Uterus (tissue), 2 donors: ENCODE data around the gene PIK3R2.

Experiments used
- POLR2A ChIP-seq, 2 donors: fragments of 450-650 bp; IDR thresholded peaks; one replicate each; pipeline ENCODE4 v1.6.1; 2016; ENCODE audit warnings: antibody characterized with exemption in 2 of 2, mild to moderate bottlenecking in 1 of 2, moderate library complexity in 1 of 2
- TF ChIP-seq, protein P1 (sequence below), 4 experiments: fragments of 200-600 bp in 2 of 4; fragments of 450-650 bp in 2 of 4; sonication (generic) in 2 of 4; IDR thresholded peaks; one replicate each; pipeline ENCODE4 v1.5.1; 2016 to 2019; ENCODE audit warnings: antibody characterized with exemption in 4 of 4, mild to moderate bottlenecking in 2 of 4, moderate library complexity in 1 of 4

DNA sequence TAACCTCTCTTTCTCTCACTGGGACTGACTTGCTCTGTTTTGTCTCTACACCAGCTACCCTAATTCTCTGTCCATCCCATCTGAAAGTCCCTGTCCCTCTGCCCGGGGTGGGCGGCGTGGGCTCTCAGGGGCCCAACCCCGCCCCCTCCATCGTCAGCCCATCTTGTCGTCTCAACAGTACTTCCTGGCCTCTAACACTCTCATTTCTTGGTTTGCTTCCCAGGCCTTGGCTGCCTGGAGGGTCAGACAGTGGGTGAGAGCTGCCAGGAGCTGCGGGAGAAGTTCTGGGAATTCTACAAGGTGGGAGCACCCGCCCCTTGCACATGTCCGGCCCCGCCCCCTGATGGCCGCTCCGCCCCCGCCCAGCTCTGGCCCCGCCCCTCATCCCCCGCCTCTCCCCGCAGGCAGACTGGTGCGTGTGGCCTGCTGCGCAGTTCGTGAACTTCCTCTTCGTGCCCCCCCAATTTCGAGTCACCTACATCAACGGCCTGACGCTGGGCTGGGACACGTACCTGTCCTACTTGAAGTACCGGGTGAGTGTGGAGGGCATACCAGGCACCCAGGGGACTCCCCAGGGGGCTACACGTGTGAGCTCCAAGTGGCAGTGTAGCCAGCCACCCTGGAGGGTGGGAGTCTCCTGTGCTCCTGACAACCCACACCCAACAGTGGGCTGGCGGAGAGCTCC, 41.7 kb downstream of the PIK3R2 start:
- TF ChIP-seq, protein P1, sequence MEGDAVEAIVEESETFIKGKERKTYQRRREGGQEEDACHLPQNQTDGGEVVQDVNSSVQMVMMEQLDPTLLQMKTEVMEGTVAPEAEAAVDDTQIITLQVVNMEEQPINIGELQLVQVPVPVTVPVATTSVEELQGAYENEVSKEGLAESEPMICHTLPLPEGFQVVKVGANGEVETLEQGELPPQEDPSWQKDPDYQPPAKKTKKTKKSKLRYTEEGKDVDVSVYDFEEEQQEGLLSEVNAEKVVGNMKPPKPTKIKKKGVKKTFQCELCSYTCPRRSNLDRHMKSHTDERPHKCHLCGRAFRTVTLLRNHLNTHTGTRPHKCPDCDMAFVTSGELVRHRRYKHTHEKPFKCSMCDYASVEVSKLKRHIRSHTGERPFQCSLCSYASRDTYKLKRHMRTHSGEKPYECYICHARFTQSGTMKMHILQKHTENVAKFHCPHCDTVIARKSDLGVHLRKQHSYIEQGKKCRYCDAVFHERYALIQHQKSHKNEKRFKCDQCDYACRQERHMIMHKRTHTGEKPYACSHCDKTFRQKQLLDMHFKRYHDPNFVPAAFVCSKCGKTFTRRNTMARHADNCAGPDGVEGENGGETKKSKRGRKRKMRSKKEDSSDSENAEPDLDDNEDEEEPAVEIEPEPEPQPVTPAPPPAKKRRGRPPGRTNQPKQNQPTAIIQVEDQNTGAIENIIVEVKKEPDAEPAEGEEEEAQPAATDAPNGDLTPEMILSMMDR (IDR thresholded peaks at IDR 0.05): no peak
- no peak for TF ChIP-seq POLR2A (IDR thresholded peaks at IDR 0.05)
